Hepatocyte (in vitro differentiated cells): ENCODE data around the gene NFIX.

Experiments
- EZH2 ChIP-seq: fragments of 200-600 bp; sonication (generic); IDR thresholded peaks from 2 replicates; pipeline ENCODE4 v1.6.1; 2016; ENCODE audit warnings: antibody characterized with exemption, mild to moderate bottlenecking, borderline replicate concordance
- TF ChIP-seq, protein P1 (sequence below): fragments of 200-600 bp; sonication (generic); IDR thresholded peaks from 2 replicates; pipeline ENCODE4 v1.5.1; 2016; ENCODE audit warnings: antibody characterized with exemption, mild to moderate bottlenecking; ENCODE audit not compliant: poor library complexity

DNA sequence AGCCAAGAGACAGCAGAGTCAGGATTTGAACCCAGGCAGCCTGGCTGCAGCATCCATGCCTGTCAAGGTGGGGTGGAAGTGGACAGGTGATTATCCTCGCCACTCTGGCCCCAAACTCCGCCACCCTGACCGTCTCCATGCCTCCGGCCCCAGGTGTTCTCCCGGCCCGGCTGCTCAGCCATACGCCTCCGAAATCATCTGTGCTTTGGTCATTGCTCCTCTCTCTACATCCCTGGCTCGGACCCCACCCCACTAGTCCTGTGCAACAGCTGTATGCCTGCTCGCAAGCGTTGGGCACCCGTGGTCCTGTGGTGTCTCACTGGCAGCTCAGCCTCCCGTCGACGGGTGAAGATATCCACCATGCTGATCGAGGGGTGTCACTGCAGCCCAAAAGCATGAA lies 22.0 kb upstream of the NFIX start:
- TF ChIP-seq, protein P1, sequence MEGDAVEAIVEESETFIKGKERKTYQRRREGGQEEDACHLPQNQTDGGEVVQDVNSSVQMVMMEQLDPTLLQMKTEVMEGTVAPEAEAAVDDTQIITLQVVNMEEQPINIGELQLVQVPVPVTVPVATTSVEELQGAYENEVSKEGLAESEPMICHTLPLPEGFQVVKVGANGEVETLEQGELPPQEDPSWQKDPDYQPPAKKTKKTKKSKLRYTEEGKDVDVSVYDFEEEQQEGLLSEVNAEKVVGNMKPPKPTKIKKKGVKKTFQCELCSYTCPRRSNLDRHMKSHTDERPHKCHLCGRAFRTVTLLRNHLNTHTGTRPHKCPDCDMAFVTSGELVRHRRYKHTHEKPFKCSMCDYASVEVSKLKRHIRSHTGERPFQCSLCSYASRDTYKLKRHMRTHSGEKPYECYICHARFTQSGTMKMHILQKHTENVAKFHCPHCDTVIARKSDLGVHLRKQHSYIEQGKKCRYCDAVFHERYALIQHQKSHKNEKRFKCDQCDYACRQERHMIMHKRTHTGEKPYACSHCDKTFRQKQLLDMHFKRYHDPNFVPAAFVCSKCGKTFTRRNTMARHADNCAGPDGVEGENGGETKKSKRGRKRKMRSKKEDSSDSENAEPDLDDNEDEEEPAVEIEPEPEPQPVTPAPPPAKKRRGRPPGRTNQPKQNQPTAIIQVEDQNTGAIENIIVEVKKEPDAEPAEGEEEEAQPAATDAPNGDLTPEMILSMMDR, result no peak
- no peak for TF ChIP-seq EZH2
